Left lung (tissue), 10 donors: ENCODE results near the gene MYO1C. TPM values are rescaled to one million over a fixed set of nuclear protein-coding genes. Genes with fewer than 3 reads are reported as not detected.

Experiments used
- ATAC-seq: fragments of 200-7000 bp; cut with Tn5 transposase; one replicate; pipeline ENCODE4 v1.9.1; 2020; ENCODE audit warnings: moderate library complexity
- DNase-seq, 4 donors: peaks; one replicate each; pipeline ENCODE4 v3.0.0-alpha.2; 2013 to 2020
- H3K27ac ChIP-seq, 2 donors: fragments of 200-600 bp; sonication (generic) in 1 of 2; one replicate each; pipeline versions ENCODE4 v1.5.0 to v1.8.0; 2020 to 2021
- H3K27me3 ChIP-seq, 2 donors: fragments of 200-600 bp; sonication (generic) in 1 of 2; one replicate each; pipeline versions ENCODE4 v1.5.0 to v1.8.0; 2020 to 2021
- H3K36me3 ChIP-seq, 2 donors: fragments of 200-600 bp; sonication (generic) in 1 of 2; one replicate each; pipeline versions ENCODE4 v1.5.0 to v1.8.0; 2020 to 2021
- H3K4me1 ChIP-seq, 2 donors: fragments of 200-600 bp; one replicate each; pipeline ENCODE4 v1.8.0; 2021
- H3K4me3 ChIP-seq, 2 donors: fragments of 200-600 bp; sonication (generic) in 1 of 2; one replicate each; pipeline versions ENCODE4 v1.5.0 to v1.8.0; 2020 to 2021; ENCODE audit warnings: mild to moderate bottlenecking in 1 of 2
- H3K9me3 ChIP-seq, 2 donors: fragments of 200-600 bp; sonication (generic) in 1 of 2; one replicate each; pipeline versions ENCODE4 v1.5.0 to v1.8.0; 2020 to 2021
- intact Hi-C, 2 donors: fragments of 100-400 bp; cut with DNase I; formaldehyde crosslinking; loops; one replicate each; pipeline versions ENCODE4 v1.11.2 to v1.14.2; 2022
- polyA plus RNA-seq, 6 donors: library from polyadenylated mRNA; unstranded; fragments of 120-200 nt; gene quantifications; one replicate each; pipeline ENCODE4 v1.2.1, GENCODE V29; 2013; ENCODE audit not compliant: insufficient read length in 6 of 6
- total RNA-seq, 2 donors: library from RNA; stranded (reverse); fragmentation: NEBNext Ultra II Directional; extraction: Animal tissue kit (Norgen Biotek cat#: 25700); gene quantifications; one replicate each; pipeline ENCODE4 v1.2.1, GENCODE V29; 2021
- TF ChIP-seq, protein P1 (sequence below), 2 donors: fragments of 200-600 bp; sonication (generic) in 1 of 2; IDR thresholded peaks; one replicate each; pipeline versions ENCODE4 v1.5.0 to v1.8.0; 2021; ENCODE audit warnings: antibody characterized with exemption in 2 of 2
- donor health status: DM: no; HTN: yes; CAD: no.
- donor health status: DM: no; HTN: no; CAD: no.

MYO1C gene
- total and polyA plus RNA-seq, 8 donors: 65.5 to 282 (median 80.7) TPM

DNA sequence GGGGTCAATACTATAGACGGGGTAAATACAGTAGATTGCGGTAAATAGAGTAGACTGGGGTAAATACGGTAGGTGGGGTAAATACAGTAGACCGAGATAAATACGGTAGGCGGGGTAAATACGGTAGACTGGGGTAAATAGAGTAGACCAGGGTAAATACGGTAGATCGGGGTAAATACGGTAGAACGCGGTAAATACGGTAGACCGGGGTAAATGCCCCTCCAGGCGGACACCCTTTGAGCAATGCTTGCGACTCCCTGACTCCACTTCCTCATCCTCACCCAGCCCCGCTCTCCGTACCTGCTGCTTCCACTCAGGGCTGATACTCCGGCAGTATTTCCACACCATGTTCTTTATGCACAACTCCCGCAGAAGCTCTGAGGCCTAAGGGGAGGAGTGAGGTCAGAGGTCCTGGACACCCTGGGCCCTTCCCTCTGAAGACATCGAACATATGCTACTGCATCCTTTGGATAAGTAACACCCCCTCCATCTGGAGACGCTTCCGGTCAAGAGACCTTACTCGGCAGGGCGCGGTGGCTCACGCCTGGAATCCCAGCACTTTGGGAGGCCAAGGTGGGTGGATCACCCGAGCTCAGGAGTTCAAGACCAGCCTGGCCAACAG lies 23.1 kb downstream of the MYO1C start:
- peaks cover 0 to 94% of the 10 kb centered on the region in 2 donors for H3K36me3 ChIP-seq
- intact Hi-C loops: no loop called here

DNA sequence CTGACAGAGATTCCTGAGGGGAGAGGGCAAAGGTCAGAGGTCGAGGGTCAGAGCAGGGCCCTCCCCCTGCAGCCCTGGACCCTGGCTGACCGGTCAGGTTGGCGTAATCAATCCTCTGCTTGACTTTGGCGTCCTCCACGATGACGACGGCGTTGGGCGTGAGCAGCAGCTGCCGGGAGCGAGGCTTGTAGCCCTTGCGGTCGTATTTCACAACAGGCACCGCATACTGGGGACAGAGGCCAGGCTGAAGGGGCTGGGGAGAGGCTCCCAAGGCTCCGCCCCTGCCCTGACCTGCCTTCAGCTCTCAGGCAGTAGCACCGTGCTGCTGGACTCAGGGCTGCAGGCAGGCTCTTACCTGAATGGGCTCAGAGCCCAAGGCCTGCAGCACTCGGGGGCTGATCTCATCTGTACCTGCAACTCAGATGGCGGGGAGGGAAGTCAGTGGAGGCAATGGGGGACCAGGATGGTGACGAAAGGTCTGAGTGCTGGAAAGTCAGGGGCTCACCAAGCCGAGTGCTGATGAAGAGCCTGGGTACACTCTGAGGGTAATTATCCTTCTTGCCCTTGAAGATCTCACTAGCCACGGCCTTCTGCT lies 24.5 kb downstream of the MYO1C start:
- peaks cover 0 to 21% of the 10 kb centered on the region in 2 donors for H3K4me1 ChIP-seq
- intact Hi-C loops: no loop called here
- H3K27ac ChIP-seq: no peak overlapping the region
- DNase-seq (peak in 2 of 4 donors; percentile 83 to 88), ATAC-seq (peak; percentile 88)
- TF ChIP-seq, protein P1, sequence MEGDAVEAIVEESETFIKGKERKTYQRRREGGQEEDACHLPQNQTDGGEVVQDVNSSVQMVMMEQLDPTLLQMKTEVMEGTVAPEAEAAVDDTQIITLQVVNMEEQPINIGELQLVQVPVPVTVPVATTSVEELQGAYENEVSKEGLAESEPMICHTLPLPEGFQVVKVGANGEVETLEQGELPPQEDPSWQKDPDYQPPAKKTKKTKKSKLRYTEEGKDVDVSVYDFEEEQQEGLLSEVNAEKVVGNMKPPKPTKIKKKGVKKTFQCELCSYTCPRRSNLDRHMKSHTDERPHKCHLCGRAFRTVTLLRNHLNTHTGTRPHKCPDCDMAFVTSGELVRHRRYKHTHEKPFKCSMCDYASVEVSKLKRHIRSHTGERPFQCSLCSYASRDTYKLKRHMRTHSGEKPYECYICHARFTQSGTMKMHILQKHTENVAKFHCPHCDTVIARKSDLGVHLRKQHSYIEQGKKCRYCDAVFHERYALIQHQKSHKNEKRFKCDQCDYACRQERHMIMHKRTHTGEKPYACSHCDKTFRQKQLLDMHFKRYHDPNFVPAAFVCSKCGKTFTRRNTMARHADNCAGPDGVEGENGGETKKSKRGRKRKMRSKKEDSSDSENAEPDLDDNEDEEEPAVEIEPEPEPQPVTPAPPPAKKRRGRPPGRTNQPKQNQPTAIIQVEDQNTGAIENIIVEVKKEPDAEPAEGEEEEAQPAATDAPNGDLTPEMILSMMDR (IDR thresholded peaks at IDR 0.05): no peak
- no peaks in the 10 kb centered on the region for H3K9me3 ChIP-seq
- H3K36me3 ChIP-seq: peaks cover 0 to 87% of the 10 kb centered on the region in 2 donors
- no peak overlapping the region for H3K4me3 ChIP-seq
- H3K27me3 ChIP-seq: no peaks in the 10 kb centered on the region

More for the DNA sequence above, 23.1 kb downstream of the MYO1C start:
- no peak overlapping the region for H3K27ac ChIP-seq
- H3K4me1 ChIP-seq: peaks cover 0 to 9% of the 10 kb centered on the region in 2 donors
- H3K4me3 ChIP-seq: no peak overlapping the region
- TF ChIP-seq, protein P1 (IDR thresholded peaks at IDR 0.05): no peak
- ATAC-seq (no peak), DNase-seq (peak in 1 of 4 donors; percentile 36)
- H3K9me3 ChIP-seq: no peaks in the 10 kb centered on the region
- no peaks in the 10 kb centered on the region for H3K27me3 ChIP-seq

DNA sequence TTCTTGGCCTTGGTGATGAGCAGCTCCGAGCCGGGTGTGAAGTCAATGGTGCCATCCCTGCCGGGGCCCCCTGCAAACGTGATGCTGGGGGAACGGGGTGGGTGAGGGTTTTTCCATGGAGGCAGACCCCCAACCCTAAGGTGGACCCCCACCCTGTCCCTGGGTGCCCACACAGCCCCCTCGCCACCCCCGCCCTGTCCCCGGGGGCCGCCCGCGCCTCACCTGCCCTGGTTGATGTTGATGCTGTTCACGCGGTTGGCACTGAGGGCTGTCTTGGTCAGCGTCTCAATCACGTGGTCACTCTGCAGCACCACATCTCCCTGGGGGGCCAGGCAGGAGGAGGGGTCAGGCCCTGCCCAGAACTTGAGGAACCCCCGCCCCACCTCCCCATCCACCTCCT lies 25.2 kb downstream of the MYO1C start:
- Histone ChIP-seq H3K4me3 (no peak overlapping the region), H3K27ac (no peak overlapping the region), H3K9me3 (no peaks in the 10 kb centered on the region), H3K4me1 (peaks cover 5 to 28% of the 10 kb centered on the region in 2 donors), H3K27me3 (no peaks in the 10 kb centered on the region), H3K36me3 (peaks cover 0 to 82% of the 10 kb centered on the region in 2 donors)
- TF ChIP-seq, protein P1 (IDR thresholded peaks at IDR 0.05): no peak
- no peak for ATAC-seq
- intact Hi-C loops: no loop called here
- no peak for DNase-seq

DNA sequence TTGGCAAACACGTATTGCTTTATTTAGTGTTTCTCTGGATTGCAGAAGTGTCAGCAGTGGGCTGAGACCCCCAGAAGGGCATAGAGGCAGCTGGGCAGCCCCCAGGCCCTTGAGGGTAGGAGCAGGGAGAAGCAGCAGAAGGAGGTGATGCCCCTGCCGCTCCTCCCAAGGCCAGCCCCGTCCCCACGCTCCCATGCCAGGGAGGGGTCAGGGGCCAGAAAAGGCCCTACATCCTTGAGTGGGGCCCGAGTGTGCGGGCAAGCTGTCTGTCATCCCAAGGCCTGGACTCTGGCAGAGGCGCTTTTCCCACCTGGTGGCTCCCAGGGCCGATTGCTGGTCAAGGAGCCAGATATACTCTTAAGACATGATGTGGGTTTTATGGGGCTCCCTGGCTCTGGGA lies 28.3 kb downstream of the MYO1C start:
- ATAC-seq: no peak
- TF ChIP-seq, protein P1 (IDR thresholded peaks at IDR 0.05): no peak
- Histone ChIP-seq H3K36me3 (peaks cover 0 to 51% of the 10 kb centered on the region in 2 donors), H3K27ac (no peak overlapping the region), H3K9me3 (no peaks in the 10 kb centered on the region), H3K4me3 (no peak overlapping the region), H3K27me3 (peaks cover 0 to 1% of the 10 kb centered on the region in 2 donors), H3K4me1 (peaks cover 11 to 55% of the 10 kb centered on the region in 2 donors)
- intact Hi-C loops: no loop called here
- DNase-seq: no peak
